ENCODE measurements around the gene NUP153.

NUP153 gene

GRCh38 chr6:17593246-17593645, 113.5 kb downstream of the NUP153 start:
- Histone ChIP-seq H3K79me2 (ENCODE audit: control insufficient read depth, low read length) (no peaks in the 10 kb centered on the region), H3K9me3 (ENCODE audit: control insufficient read depth, insufficient read depth, low read length) (no peaks in the 10 kb centered on the region), H3K4me1 (ENCODE audit: control insufficient read depth, low read length) (no peaks in the 10 kb centered on the region), H3K27me3 (ENCODE audit: control insufficient read depth, low read length) (no peaks in the 10 kb centered on the region), H4K20me1 (ENCODE audit: control insufficient read depth, insufficient read depth, low read depth, low read length) (no peaks in the 10 kb centered on the region), H3K27ac (ENCODE audit: low read depth, low read length) (no peak overlapping the region), H3K9me2 (replicated peaks; ENCODE audit: control insufficient read depth, low read length) (no peaks in the 10 kb centered on the region), H3K4me2 (ENCODE audit: low read length) (no peak overlapping the region), H3K4me3 (ENCODE audit: low read length) (no peak overlapping the region), H3K36me3 (ENCODE audit: control insufficient read depth, low read length) (no peaks in the 10 kb centered on the region), H3F3A (ENCODE audit: control insufficient read depth, insufficient read depth) (no peaks in the 10 kb centered on the region)
- TF ChIP-seq CTCF (IDR thresholded peaks at IDR 0.05; ENCODE audit: low read depth, low read length, poor library complexity, severe bottlenecking) (no peak), EZH2phosphoT487 (IDR thresholded peaks at IDR 0.05; ENCODE audit: borderline replicate concordance, low read length) (no peak)

- H3K4me3 ChIP-seq (ENCODE audit: low read length), result no peak overlapping the region
- no peaks in the 10 kb centered on the region for H3K36me3 ChIP-seq (ENCODE audit: control insufficient read depth, low read length)
- no peaks in the 10 kb centered on the region for H3K79me2 ChIP-seq (ENCODE audit: control insufficient read depth, low read length)
- no peaks in the 10 kb centered on the region for H3F3A ChIP-seq (ENCODE audit: control insufficient read depth, insufficient read depth)
- no peak overlapping the region for H3K27ac ChIP-seq (ENCODE audit: low read depth, low read length)
- no peaks in the 10 kb centered on the region for H3K9me2 ChIP-seq (replicated peaks; ENCODE audit: control insufficient read depth, low read length)
- H3K4me2 ChIP-seq (ENCODE audit: low read length), result no peak overlapping the region
- H4K20me1 ChIP-seq (ENCODE audit: control insufficient read depth, insufficient read depth, low read depth, low read length), result no peaks in the 10 kb centered on the region
- H3K27me3 ChIP-seq (ENCODE audit: control insufficient read depth, low read length), result no peaks in the 10 kb centered on the region
- H3K4me1 ChIP-seq (ENCODE audit: control insufficient read depth, low read length), result no peaks in the 10 kb centered on the region
- H3K9me3 ChIP-seq (ENCODE audit: control insufficient read depth, insufficient read depth, low read length), result no peaks in the 10 kb centered on the region
- TF ChIP-seq EZH2phosphoT487 (IDR thresholded peaks at IDR 0.05; ENCODE audit: borderline replicate concordance, low read length), result no peak
- TF ChIP-seq CTCF (IDR thresholded peaks at IDR 0.05; ENCODE audit: low read depth, low read length, poor library complexity, severe bottlenecking), result no peak
These were observed 115.4 kb downstream of the NUP153 start for GRCh38 chr6:17591287-17591686.

- H3F3A ChIP-seq (ENCODE audit: control insufficient read depth, insufficient read depth), result no peaks in the 10 kb centered on the region
- no peak for TF ChIP-seq CTCF (IDR thresholded peaks at IDR 0.05; ENCODE audit: low read depth, low read length, poor library complexity, severe bottlenecking)
- H3K4me1 ChIP-seq (ENCODE audit: control insufficient read depth, low read length), result no peaks in the 10 kb centered on the region
- no peaks in the 10 kb centered on the region for H3K79me2 ChIP-seq (ENCODE audit: control insufficient read depth, low read length)
- no peaks in the 10 kb centered on the region for H3K27me3 ChIP-seq (ENCODE audit: control insufficient read depth, low read length)
- no peaks in the 10 kb centered on the region for H3K9me3 ChIP-seq (ENCODE audit: control insufficient read depth, insufficient read depth, low read length)
- H3K36me3 ChIP-seq (ENCODE audit: control insufficient read depth, low read length), result no peaks in the 10 kb centered on the region
- H3K27ac ChIP-seq (ENCODE audit: low read depth, low read length), result no peak overlapping the region
- H3K4me2 ChIP-seq (ENCODE audit: low read length), result no peak overlapping the region
- H4K20me1 ChIP-seq (ENCODE audit: control insufficient read depth, insufficient read depth, low read depth, low read length), result no peaks in the 10 kb centered on the region
- H3K9me2 ChIP-seq (replicated peaks; ENCODE audit: control insufficient read depth, low read length), result no peaks in the 10 kb centered on the region
- H3K4me3 ChIP-seq (ENCODE audit: low read length), result no peak overlapping the region
These were observed 117.2 kb downstream of the NUP153 start for GRCh38 chr6:17589406-17590096.

All from DOHH2 (cell line).